ENCODE measurements around the gene VMP1. TPM values are rescaled to one million over a fixed set of nuclear protein-coding genes. Genes with fewer than 3 reads are reported as not detected.
A peak's percentile ranks its signal among the peaks of the same experiment; 100 is the strongest.

Gene VMP1
- total RNA-seq = 10 to 100 TPM; 35.3 to 69.7 (median 61.1) TPM

- peak in 1 of 2 donors; percentile 49 for TF ChIP-seq POLR2A (IDR thresholded peaks at IDR 0.05)
- TF ChIP-seq CTCF (IDR thresholded peaks at IDR 0.05) = no peak
These were observed at the start of gene VMP1, which contains the start of gene PTRH2 for GRCh38 chr17:59707149-59707970. Gene VMP1, plus strand, starts transcription at chr17:59707654. Its CDS starts 23,793 bp downstream, at chr17:59731447. Gene PTRH2, minus strand, starts transcription at chr17:59707430. Its CDS starts 9,452 bp downstream, at chr17:59697978.

DNA sequence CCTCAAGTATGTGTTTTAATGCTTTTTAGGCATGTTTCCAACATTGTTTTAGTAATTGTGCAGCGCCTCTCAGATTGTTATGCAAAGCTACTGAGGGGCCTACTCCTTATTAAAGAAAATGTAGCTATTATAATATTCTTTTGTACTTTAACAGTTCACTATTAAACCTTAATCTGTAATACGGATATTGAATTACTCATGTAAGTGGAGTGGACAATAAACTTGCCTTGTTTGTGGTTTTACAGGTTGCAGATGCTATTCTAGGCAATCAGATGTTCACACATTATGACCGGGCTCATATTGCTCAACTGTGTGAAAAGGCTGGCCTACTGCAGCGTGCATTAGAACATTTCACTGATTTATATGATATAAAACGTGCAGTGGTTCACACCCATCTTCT is 41.2 kb upstream of the VMP1 start:
- intact Hi-C loops (cut with DNase I; ENCODE audit: low total_unique reads) = no loop called here
- H3K4me3 ChIP-seq (ENCODE audit: low read depth, poor library complexity, severe bottlenecking) = no peak overlapping the region
- no peak for DNase-seq (ENCODE audit: low spot score in 2 of 2)
- TF ChIP-seq CTCF (IDR thresholded peaks at IDR 0.05) (no peak), POLR2A (IDR thresholded peaks at IDR 0.05) (no peak)
- 74 to 82% methylated on average over 5 of the region's 5 CpGs for WGBS, 2 donors

More at GRCh38 chr17:59707149-59707970, at the start of gene VMP1, which contains the start of gene PTRH2:
- 0 to 1% methylated on average over 38 to 44 of the region's 45 CpGs for WGBS, 2 donors
- DNase-seq (ENCODE audit: low spot score in 2 of 2) = peak; percentile 98 to 99
- H3K4me3 ChIP-seq (ENCODE audit: low read depth, poor library complexity, severe bottlenecking) = peak within 1 kb of the TSS; percentile 86
- intact Hi-C loops (cut with DNase I; ENCODE audit: low total_unique reads) = no loop called here

DNA sequence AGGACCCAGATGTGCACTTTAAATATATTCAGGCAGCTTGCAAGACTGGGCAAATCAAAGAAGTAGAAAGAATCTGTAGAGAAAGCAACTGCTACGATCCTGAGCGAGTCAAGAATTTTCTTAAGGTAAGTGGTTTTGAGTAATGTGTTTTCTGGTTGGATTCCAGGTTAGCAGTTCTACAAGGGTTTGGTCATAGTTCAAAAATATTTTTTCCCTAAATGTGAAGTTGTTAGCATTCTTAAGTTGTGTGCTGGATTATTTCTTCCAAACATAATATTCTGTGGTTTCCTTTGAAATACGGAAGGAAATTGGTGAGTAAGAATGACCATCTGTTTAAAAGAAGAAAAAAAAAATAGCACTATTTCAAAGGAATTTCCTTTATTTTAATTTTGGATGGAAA is 38.6 kb upstream of the VMP1 start:
- TF ChIP-seq CTCF (IDR thresholded peaks at IDR 0.05) (no peak), POLR2A (IDR thresholded peaks at IDR 0.05) (no peak)
- WGBS, 2 donors = 47 to 52% methylated on average over 3 of the region's 3 CpGs
- DNase-seq (ENCODE audit: low spot score in 2 of 2) = no peak
- intact Hi-C loops (cut with DNase I; ENCODE audit: low total_unique reads) = no loop called here
- H3K4me3 ChIP-seq (ENCODE audit: low read depth, poor library complexity, severe bottlenecking) = no peak overlapping the region

DNA sequence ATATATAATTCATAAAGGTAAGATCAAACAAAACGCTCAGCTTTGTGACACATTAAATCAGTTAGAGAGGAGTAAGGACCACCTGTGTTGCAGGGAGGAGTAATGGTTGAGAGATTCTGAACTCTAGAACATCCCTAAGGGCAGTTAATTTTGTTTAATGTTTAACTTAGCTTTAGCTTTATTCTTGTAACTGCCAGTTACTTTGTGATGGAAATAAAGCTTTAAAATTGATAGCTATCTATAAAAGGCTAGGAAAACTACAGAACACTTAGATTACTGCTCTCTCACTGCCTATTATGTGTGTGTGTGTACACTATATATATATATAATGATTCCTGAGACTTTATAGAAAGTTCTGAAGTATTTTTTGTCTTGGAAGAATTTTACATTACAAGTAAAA is 38.0 kb upstream of the VMP1 start:
- no peak for DNase-seq (ENCODE audit: low spot score in 2 of 2)
- WGBS, 2 donors = 61 to 69% methylated on average over 1 of the region's 1 CpG
- TF ChIP-seq CTCF (IDR thresholded peaks at IDR 0.05) = no peak
- TF ChIP-seq POLR2A (IDR thresholded peaks at IDR 0.05) = no peak
- no peak overlapping the region for H3K4me3 ChIP-seq (ENCODE audit: low read depth, poor library complexity, severe bottlenecking)
- intact Hi-C loops (cut with DNase I; ENCODE audit: low total_unique reads) = no loop called here

DNA sequence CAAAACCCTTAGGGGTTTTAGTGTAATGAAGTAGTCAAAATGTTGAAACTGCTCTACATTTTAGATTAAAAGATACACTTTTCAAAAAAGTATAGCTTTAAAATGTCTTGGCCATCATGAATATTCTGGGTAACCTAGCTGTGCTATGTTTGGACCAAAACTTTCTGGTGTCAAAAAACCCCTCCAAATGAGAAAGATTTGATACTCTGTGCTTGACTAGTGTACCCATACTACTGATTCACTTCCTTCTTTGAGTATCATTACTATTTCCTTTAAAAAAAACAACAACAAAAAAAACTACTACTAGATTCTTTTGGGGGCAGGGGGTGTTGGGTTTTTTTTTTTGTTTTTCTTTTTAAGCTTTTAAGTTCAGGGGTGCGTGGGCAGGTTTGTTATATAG is 37.5 kb upstream of the VMP1 start:
- WGBS, 2 donors = 95 to 100% methylated on average over 1 of the region's 1 CpG
- no peak for TF ChIP-seq CTCF (IDR thresholded peaks at IDR 0.05)
- no peak for TF ChIP-seq POLR2A (IDR thresholded peaks at IDR 0.05)
- H3K4me3 ChIP-seq (ENCODE audit: low read depth, poor library complexity, severe bottlenecking) = no peak overlapping the region
- no peak for DNase-seq (ENCODE audit: low spot score in 2 of 2)
- intact Hi-C loops (cut with DNase I; ENCODE audit: low total_unique reads) = no loop called here
